Upper lobe of left lung (tissue), 4 donors: Measurements from ENCODE around the gene HDAC5.

ENCODE experiments used
- CTCF ChIP-seq, 6 experiments: fragments of 450-650 bp in 4 of 6; fragments of 200-600 bp in 2 of 6; sonication (generic) in 2 of 6; IDR thresholded peaks; one replicate each; pipeline ENCODE4 v1.5.1; 2016 to 2019; ENCODE audit warnings: antibody characterized with exemption in 6 of 6
- EP300 ChIP-seq, 4 donors: sonication (generic); formaldehyde crosslinking; IDR thresholded peaks; one replicate each; pipeline ENCODE4 v1.5.1; 2017; ENCODE audit warnings: antibody characterized with exemption in 4 of 4, control low read depth in 2 of 4
- POLR2AphosphoS5 ChIP-seq, 2 donors: sonication (generic); formaldehyde crosslinking; IDR thresholded peaks; one replicate each; pipeline ENCODE4 v1.5.1; 2017; ENCODE audit warnings: antibody characterized with exemption in 2 of 2

GRCh38 chr17:44155488-44155887 is 32.0 kb upstream of the HDAC5 start:
- TF ChIP-seq EP300 (IDR thresholded peaks at IDR 0.05), result no peak
- TF ChIP-seq CTCF (IDR thresholded peaks at IDR 0.05), result no peak
- TF ChIP-seq POLR2AphosphoS5 (IDR thresholded peaks at IDR 0.05), result no peak
